NCI-H460 (cell line): ENCODE measurements around the gene CLN6. TPM values are rescaled to one million over a fixed set of nuclear protein-coding genes. Genes with fewer than 3 reads are reported as not detected.

ENCODE experiments used
- total RNA-seq: library from RNA; depleted of rRNA; stranded (reverse); fragments of >200 nt; shearing (Covaris generic); gene quantifications from 2 replicates; pipeline ENCODE4 v1.2.3, GENCODE V29; 2014; rRNA removed

The CLN6 gene
- total RNA-seq, 1 experiment from 2014 or later, result 20.3 TPM

Other genes starting within 250 kb of the CLN6 start
- gene PIAS1, start 175.4 kb downstream of the CLN6 start, total RNA-seq, result 12.9 and 15.2 TPM in 2 replicates
- 5.8 and 6.8 TPM in 2 replicates for gene CALML4, start 24.4 kb downstream of the CLN6 start, total RNA-seq
- 37.5 and 41.0 TPM in 2 replicates for gene FEM1B, start 48.0 kb upstream of the CLN6 start, total RNA-seq
- 0.09 and 0.12 TPM in 2 replicates for gene ITGA11, start 202.4 kb upstream of the CLN6 start, total RNA-seq